Sigmoid colon (tissue), 7 donors: ENCODE data around the gene TSPAN5. TPM values are rescaled to one million over a fixed set of nuclear protein-coding genes. Genes with fewer than 3 reads are reported as not detected.

Experiments used
- DNase-seq: peaks from one replicate; pipeline ENCODE4 v3.0.0-alpha.2; 2019
- H3K27ac ChIP-seq, 4 donors: fragments of 200-600 bp; sonication (generic); one replicate each; pipeline ENCODE4 v1.5.1; 2016 to 2019; ENCODE audit warnings: mild to moderate bottlenecking in 1 of 4
- H3K27me3 ChIP-seq, 3 donors: fragments of 200-600 bp; sonication (generic); one replicate each; pipeline ENCODE4 v1.5.1; 2019; ENCODE audit warnings: mild to moderate bottlenecking in 1 of 3
- H3K36me3 ChIP-seq, 4 donors: fragments of 200-600 bp; sonication (generic); one replicate each; pipeline ENCODE4 v1.5.1; 2016 to 2019
- H3K4me1 ChIP-seq, 4 donors: fragments of 200-600 bp; sonication (generic); one replicate each; pipeline ENCODE4 v1.5.1; 2017 to 2019
- H3K4me3 ChIP-seq, 4 donors: fragments of 200-600 bp; sonication (generic); one replicate each; pipeline ENCODE4 v1.5.1; 2017 to 2019; ENCODE audit warnings: mild to moderate bottlenecking in 2 of 4, moderate library complexity in 1 of 4
- H3K9me3 ChIP-seq, 4 donors: fragments of 200-600 bp in 3 of 4; sonication (generic) in 3 of 4; one replicate each; pipeline versions ENCODE4 v1.5.1 to v1.6.1; 2013 to 2019
- CTCF ChIP-seq, 4 experiments: fragments of 450-650 bp in 3 of 4; fragments of 200-600 bp in 1 of 4; IDR thresholded peaks; one replicate each; pipeline ENCODE4 v1.5.1; 2016 to 2019; ENCODE audit warnings: antibody characterized with exemption in 4 of 4, mild to moderate bottlenecking in 3 of 4, moderate library complexity in 2 of 4
- EP300 ChIP-seq, 4 donors: sonication (generic); formaldehyde crosslinking; IDR thresholded peaks; one replicate each; pipeline ENCODE4 v1.6.1; 2017; ENCODE audit warnings: antibody characterized with exemption in 4 of 4
- POLR2A ChIP-seq, 2 donors: fragments of 450-650 bp; IDR thresholded peaks; one replicate each; pipeline ENCODE4 v1.6.1; 2016; ENCODE audit warnings: antibody characterized with exemption in 2 of 2, mild to moderate bottlenecking in 2 of 2, moderate library complexity in 2 of 2
- POLR2AphosphoS5 ChIP-seq, 4 donors: sonication (generic); formaldehyde crosslinking; IDR thresholded peaks; one replicate each; pipeline ENCODE4 v1.6.1; 2017; ENCODE audit warnings: antibody characterized with exemption in 4 of 4
- WGBS, 2 donors: extraction: QIAGEN DNeasy Blood & Tissue Kit; methylation state at CpG; one replicate each; pipeline ENCODE4 v1.1.7; 2013; 5-methylcytosine and 5-hydroxymethylcytosine counted together
- intact Hi-C: fragments of 100-400 bp; cut with DNase I; formaldehyde crosslinking; loops from one replicate; pipeline ENCODE4 v1.15.1; 2023
- polyA plus RNA-seq, 3 donors: library from polyadenylated mRNA; stranded (reverse); fragments of 200-250 nt; gene quantifications; one replicate each; pipeline ENCODE4 v1.2.3, GENCODE V29; 2013
- total RNA-seq, 4 donors: library from RNA; depleted of rRNA; stranded (reverse); fragments of >200 nt; gene quantifications; one replicate each; pipeline ENCODE4 v1.1.0, GENCODE V29; 2016
- donor health status: healthy with polysubstance abuse.
- donor health status: Bipolar disorder and iron deficiency.
- donor health status: healthy.

Gene TSPAN5
- total and polyA plus RNA-seq, 7 donors = 1.2 to 18.6 (median 11.2) TPM

DNA sequence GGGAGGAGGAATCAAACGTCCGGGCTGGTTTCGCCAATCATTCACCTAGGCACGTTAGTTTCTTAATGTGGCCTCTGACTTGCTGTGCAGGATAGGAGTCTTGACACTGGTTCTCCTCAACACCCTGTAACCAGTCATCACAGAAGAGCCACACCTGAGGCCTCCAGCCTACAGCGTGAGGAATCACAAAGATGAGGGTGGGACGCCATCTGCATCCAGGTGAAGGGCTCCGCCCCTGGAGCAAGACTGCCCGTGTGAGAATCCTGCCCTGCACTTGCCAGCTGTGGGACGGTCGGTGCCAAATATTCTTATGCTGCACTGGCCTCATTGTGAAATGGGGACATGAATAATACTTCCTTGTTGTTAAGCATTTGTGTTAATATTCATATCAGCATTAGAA lies 35.7 kb upstream of the TSPAN5 start:
- Histone ChIP-seq H3K36me3 (no peaks in the 10 kb centered on the region), H3K4me3 (no peak overlapping the region), H3K27ac (no peak overlapping the region), H3K4me1 (no peaks in the 10 kb centered on the region), H3K9me3 (no peaks in the 10 kb centered on the region), H3K27me3 (no peaks in the 10 kb centered on the region)
- WGBS, 2 donors = 89 to 92% methylated on average over 10 of the region's 10 CpGs
- no peak for DNase-seq
- intact Hi-C loops = no loop called here
- TF ChIP-seq POLR2A (IDR thresholded peaks at IDR 0.05) (no peak), EP300 (IDR thresholded peaks at IDR 0.05) (no peak), POLR2AphosphoS5 (IDR thresholded peaks at IDR 0.05) (no peak), CTCF (IDR thresholded peaks at IDR 0.05) (no peak)

DNA sequence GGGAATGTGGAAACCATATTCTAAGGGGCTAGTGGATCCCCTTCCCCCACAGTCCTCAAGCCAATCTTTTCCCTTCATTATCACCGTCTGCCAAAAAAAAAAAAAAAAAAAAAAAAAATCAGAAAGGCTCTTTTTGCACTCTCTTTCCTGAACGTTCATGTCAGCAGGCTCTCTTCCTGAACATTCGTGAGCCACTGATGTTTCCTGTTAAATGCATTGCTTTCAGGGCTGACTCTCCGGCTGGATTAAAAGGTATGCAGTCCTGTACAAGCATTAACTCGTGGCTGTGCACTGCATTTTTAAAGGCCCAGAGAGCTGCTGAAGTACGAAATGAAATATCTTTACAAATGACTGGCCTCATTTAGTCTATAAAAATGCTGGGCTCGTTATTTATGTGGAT lies 34.0 kb upstream of the TSPAN5 start:
- DNase-seq = no peak
- intact Hi-C loops = no loop called here
- Histone ChIP-seq H3K27me3 (no peaks in the 10 kb centered on the region), H3K9me3 (no peaks in the 10 kb centered on the region), H3K4me1 (peaks cover 0 to 5% (median 0%) of the 10 kb centered on the region in 4 donors), H3K36me3 (no peaks in the 10 kb centered on the region), H3K4me3 (no peak overlapping the region), H3K27ac (no peak overlapping the region)
- TF ChIP-seq POLR2AphosphoS5 (IDR thresholded peaks at IDR 0.05) (no peak), CTCF (IDR thresholded peaks at IDR 0.05) (no peak), POLR2A (IDR thresholded peaks at IDR 0.05) (no peak), EP300 (IDR thresholded peaks at IDR 0.05) (no peak)
- WGBS, 2 donors = 54 to 77% methylated on average over 7 of the region's 7 CpGs

GRCh38 chr4:98691588-98691987 lies 33.2 kb upstream of the TSPAN5 start:
- Histone ChIP-seq H3K4me1 (peaks cover 0 to 5% (median 0%) of the 10 kb centered on the region in 4 donors), H3K4me3 (no peak overlapping the region), H3K27me3 (no peaks in the 10 kb centered on the region), H3K27ac (no peak overlapping the region), H3K36me3 (no peaks in the 10 kb centered on the region), H3K9me3 (no peaks in the 10 kb centered on the region)
- intact Hi-C loops = no loop called here
- WGBS, 2 donors = 92 to 94% methylated on average over 4 of the region's 4 CpGs
- TF ChIP-seq POLR2AphosphoS5 (IDR thresholded peaks at IDR 0.05) = no peak
- no peak for TF ChIP-seq POLR2A (IDR thresholded peaks at IDR 0.05)
- no peak for TF ChIP-seq EP300 (IDR thresholded peaks at IDR 0.05)
- no peak for TF ChIP-seq CTCF (IDR thresholded peaks at IDR 0.05)
- DNase-seq = no peak

DNA sequence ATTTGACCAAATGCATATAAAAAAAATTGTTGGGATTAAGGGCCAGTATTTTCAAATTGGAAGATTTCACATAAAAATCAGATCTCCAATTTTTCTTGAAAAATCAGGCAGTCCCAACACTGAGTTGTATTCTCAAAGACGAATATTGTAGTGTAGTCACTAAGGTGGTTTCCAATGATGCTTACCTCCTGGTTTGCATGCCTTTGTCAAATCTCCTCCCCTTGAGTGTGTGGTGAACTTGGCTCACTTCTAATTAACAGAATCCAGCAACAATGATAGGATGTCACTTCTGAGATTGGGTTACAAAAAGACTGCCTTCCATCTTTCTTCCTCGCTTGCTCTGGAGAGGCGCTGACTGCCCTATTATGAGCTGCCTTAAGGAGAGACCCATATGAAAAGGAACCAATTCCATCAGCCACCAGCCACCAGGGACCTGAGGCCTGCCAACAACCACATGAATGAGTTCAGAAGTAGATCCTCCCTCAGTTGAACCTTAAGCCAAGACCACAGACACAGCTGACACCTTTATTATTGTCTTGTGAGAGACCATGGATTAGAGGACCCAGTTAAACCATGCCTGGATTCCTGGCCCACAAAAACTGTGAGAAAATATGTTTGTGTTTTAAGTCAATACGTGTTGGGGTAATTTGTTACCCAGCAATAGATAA lies 31.2 kb upstream of the TSPAN5 start:
- intact Hi-C loops = no loop called here
- H3K4me1 ChIP-seq = peaks cover 0 to 5% (median 0%) of the 10 kb centered on the region in 4 donors
- no peaks in the 10 kb centered on the region for H3K9me3 ChIP-seq
- H3K27ac ChIP-seq = no peak overlapping the region
- TF ChIP-seq POLR2AphosphoS5 (IDR thresholded peaks at IDR 0.05) (no peak), CTCF (IDR thresholded peaks at IDR 0.05) (no peak), POLR2A (IDR thresholded peaks at IDR 0.05) (no peak), EP300 (IDR thresholded peaks at IDR 0.05) (no peak)
- H3K27me3 ChIP-seq = no peaks in the 10 kb centered on the region
- DNase-seq = no peak
- H3K36me3 ChIP-seq = no peaks in the 10 kb centered on the region
- no peak overlapping the region for H3K4me3 ChIP-seq
- 93 to 96% methylated on average over 4 of the region's 4 CpGs for WGBS, 2 donors
